SU-DHL-6 (cell line): ENCODE results near the gene TEX35.

Source experiments
- H2AFZ ChIP-seq: fragments of 200-600 bp; sonication (generic); 2 replicates; pipeline ENCODE4 v1.6.1; 2014; ENCODE audit warnings: low read depth, mild to moderate bottlenecking, moderate library complexity, mixed read lengths, antibody characterized with exemption, low read length; ENCODE audit not compliant: severe bottlenecking
- H3F3A ChIP-seq: fragments of 200-600 bp; shearing (Covaris generic); 2 replicates; pipeline ENCODE4 v1.6.0; 2016; ENCODE audit warnings: antibody characterized with exemption, mild to moderate bottlenecking; ENCODE audit not compliant: insufficient read depth
- H3K27ac ChIP-seq: fragments of 200-600 bp; sonication (generic); 2 replicates; pipeline ENCODE4 v1.5.1; 2016; ENCODE audit warnings: low read depth, mild to moderate bottlenecking, low read length, moderate library complexity, mixed read lengths
- H3K27me3 ChIP-seq: fragments of 200-600 bp; sonication (generic), shearing (Covaris generic); 2 replicates; pipeline ENCODE4 v1.6.0; 2014; ENCODE audit warnings: mild to moderate bottlenecking, low read length
- H3K36me3 ChIP-seq: fragments of 200-600 bp; sonication (generic); 2 replicates; pipeline ENCODE4 v1.6.1; 2014; ENCODE audit warnings: mild to moderate bottlenecking, low read length, mixed read lengths
- H3K4me2 ChIP-seq: fragments of 300-600, 200-600 bp; shearing (Covaris generic), sonication (generic); 2 replicates; pipeline ENCODE4 v1.6.0; 2014; ENCODE audit warnings: low read length, low read depth, mild to moderate bottlenecking; ENCODE audit not compliant: poor library complexity, severe bottlenecking
- H3K4me3 ChIP-seq: fragments of 200-600 bp; sonication (generic); 2 replicates; pipeline ENCODE4 v1.5.1; 2014; ENCODE audit warnings: antibody characterized with exemption, low read length, mild to moderate bottlenecking, mixed read lengths; ENCODE audit not compliant: insufficient read depth, poor library complexity, severe bottlenecking
- H3K79me2 ChIP-seq: fragments of 200-600 bp; sonication (generic); 2 replicates; pipeline ENCODE4 v1.6.1; 2014; ENCODE audit warnings: mild to moderate bottlenecking, low read length, moderate library complexity; ENCODE audit not compliant: insufficient read depth
- H3K9ac ChIP-seq: fragments of 200-600 bp; sonication (generic); 2 replicates; pipeline ENCODE4 v1.7.0; 2014; ENCODE audit warnings: mild to moderate bottlenecking, low read length
- H3K9me2 ChIP-seq: fragments of 200-600 bp; sonication (generic); replicated peaks from 2 replicates; pipeline ENCODE4 v1.6.1; 2014; ENCODE audit warnings: low read length; ENCODE audit not compliant: insufficient read depth
- H3K9me3 ChIP-seq: fragments of 200-600 bp; sonication (generic); 2 replicates; pipeline ENCODE4 v1.6.1; 2014; ENCODE audit warnings: low read length, mixed read lengths; ENCODE audit not compliant: insufficient read depth
- H4K20me1 ChIP-seq: fragments of 200-600 bp; sonication (generic); 2 replicates; pipeline ENCODE4 v1.6.1; 2014; ENCODE audit warnings: low read depth, mild to moderate bottlenecking, antibody characterized with exemption, low read length, moderate library complexity, mixed read lengths
- CTCF ChIP-seq: fragments of 200-600 bp; sonication (generic); IDR thresholded peaks from one replicate; pipeline ENCODE4 v1.5.1; 2017; ENCODE audit warnings: antibody characterized with exemption, mild to moderate bottlenecking, low read length, moderate library complexity; ENCODE audit not compliant: insufficient read depth, poor library complexity, severe bottlenecking
- EZH2phosphoT487 ChIP-seq: fragments of 200-600 bp; sonication (generic), shearing (Covaris generic); conservative IDR thresholded peaks from 2 replicates; pipeline ENCODE4 v1.6.1; 2018; ENCODE audit warnings: mild to moderate bottlenecking, antibody characterized with exemption, low read length, moderate library complexity, mixed read lengths

TEX35 gene

GRCh38 chr1:178477373-178477772, 35.5 kb upstream of the TEX35 start:
- Histone ChIP-seq H3K27ac (no peak overlapping the region), H3F3A (no peaks in the 10 kb centered on the region), H3K79me2 (no peaks in the 10 kb centered on the region), H3K9me2 (no peaks in the 10 kb centered on the region), H3K9ac (no peak overlapping the region), H3K27me3 (no peaks in the 10 kb centered on the region), H3K9me3 (no peaks in the 10 kb centered on the region), H4K20me1 (no peaks in the 10 kb centered on the region), H2AFZ (no peak overlapping the region), H3K4me3 (no peak overlapping the region), H3K36me3 (no peaks in the 10 kb centered on the region), H3K4me2 (no peak overlapping the region)
- TF ChIP-seq CTCF (no peak), EZH2phosphoT487 (no peak)

- Histone ChIP-seq H3K9ac (no peak overlapping the region), H3K4me3 (no peak overlapping the region), H3K4me2 (no peak overlapping the region), H3K79me2 (no peaks in the 10 kb centered on the region), H4K20me1 (no peaks in the 10 kb centered on the region), H3K36me3 (no peaks in the 10 kb centered on the region), H2AFZ (no peak overlapping the region), H3K27me3 (no peaks in the 10 kb centered on the region), H3K9me3 (no peaks in the 10 kb centered on the region), H3K27ac (no peak overlapping the region), H3K9me2 (no peaks in the 10 kb centered on the region), H3F3A (no peaks in the 10 kb centered on the region)
- TF ChIP-seq CTCF (no peak), EZH2phosphoT487 (no peak)
Measured at GRCh38 chr1:178477841-178478240, 35.1 kb upstream of the TEX35 start.

GRCh38 chr1:178483251-178483957, 29.5 kb upstream of the TEX35 start:
- no peaks in the 10 kb centered on the region for H4K20me1 ChIP-seq
- no peaks in the 10 kb centered on the region for H3K79me2 ChIP-seq
- H3K4me3 ChIP-seq, result no peak overlapping the region
- no peak overlapping the region for H3K27ac ChIP-seq
- no peaks in the 10 kb centered on the region for H3K9me2 ChIP-seq
- H3K27me3 ChIP-seq, result no peaks in the 10 kb centered on the region
- H3K9me3 ChIP-seq, result no peaks in the 10 kb centered on the region
- H3K4me2 ChIP-seq, result no peak overlapping the region
- no peaks in the 10 kb centered on the region for H3K36me3 ChIP-seq
- no peak overlapping the region for H2AFZ ChIP-seq
- TF ChIP-seq CTCF, result no peak
- no peak for TF ChIP-seq EZH2phosphoT487
- no peak overlapping the region for H3K9ac ChIP-seq
- H3F3A ChIP-seq, result no peaks in the 10 kb centered on the region
